B cell (primary cell): ENCODE results near the gene VCPKMT. TPM values are rescaled to one million over a fixed set of nuclear protein-coding genes. Genes with fewer than 3 reads are reported as not detected.

Source experiments
- ATAC-seq: fragments of 200-7000 bp; cut with Tn5 transposase; one replicate; pipeline ENCODE4 v1.10.0; 2021; ENCODE audit warnings: low read depth, mild to moderate bottlenecking, moderate number of reproducible peaks, moderate library complexity
- CTCF ChIA-PET: fragments of 350-600 bp; sonication (Branson Sonifier 250); formaldehyde crosslinking; loops from one replicate; lab custom pipeline; 2021; ENCODE audit warnings: antibody characterized with exemption, inconsistent platforms; lab: Charles Lee
- POLR2A ChIA-PET: fragments of 350-600 bp; sonication (Branson Sonifier 250); formaldehyde crosslinking; loops from one replicate; lab custom pipeline; 2021; ENCODE audit warnings: antibody characterized with exemption; lab: Charles Lee
- DNase-seq: peaks from one replicate; pipeline ENCODE4 v3.0.0; 2013
- H2AFZ ChIP-seq: 2 replicates; pipeline ENCODE4 v1.6.1; 2012; ENCODE audit warnings: mild to moderate bottlenecking, low read depth, low read length; ENCODE audit not compliant: insufficient read depth, poor library complexity, severe bottlenecking
- H3K27ac ChIP-seq, 2 donors: 1 replicate in 1 of 2; 2 replicates in 1 of 2; pipeline ENCODE4 v1.5.1; 2012 to 2013; ENCODE audit warnings: low read length in 2 of 2, mild to moderate bottlenecking in 2 of 2, moderate library complexity in 1 of 2
- H3K27me3 ChIP-seq, 4 experiments: fragments of 200-600 bp in 1 of 4; sonication (generic) in 1 of 4; replicated peaks in 1 of 4; 1 replicate in 2 of 4; 2 replicates in 2 of 4; pipeline versions ENCODE4 v1.6.1 to v1.7.0; 2013 to 2016; ENCODE audit warnings: low read length in 3 of 4, mild to moderate bottlenecking in 2 of 4, mixed read lengths in 1 of 4, moderate library complexity in 1 of 4; ENCODE audit not compliant: insufficient read depth in 4 of 4, control insufficient read depth in 3 of 4; ENCODE audit errors: control extremely low read depth in 1 of 4
- H3K36me3 ChIP-seq, 2 experiments: replicated peaks in 1 of 2; 1 replicate in 1 of 2; 2 replicates in 1 of 2; pipeline versions ENCODE4 v1.6.1 to v1.7.1; 2013; ENCODE audit warnings: low read length in 1 of 2; ENCODE audit not compliant: insufficient read depth in 2 of 2, control insufficient read depth in 1 of 2; ENCODE audit errors: control extremely low read depth in 1 of 2, extremely low read depth in 1 of 2
- H3K4me1 ChIP-seq, 2 donors: fragments of 200-600 bp in 1 of 2; sonication (generic) in 1 of 2; 1 replicate in 1 of 2; 2 replicates in 1 of 2; pipeline versions ENCODE4 v1.5.1 to v1.6.1; 2013 to 2017; ENCODE audit warnings: low read length in 2 of 2; ENCODE audit not compliant: control insufficient read depth in 2 of 2, insufficient read depth in 2 of 2
- H3K4me2 ChIP-seq: replicated peaks from 2 replicates; pipeline ENCODE3; 2012; ENCODE audit warnings: mild to moderate bottlenecking, low read depth, low read length; ENCODE audit not compliant: poor library complexity, severe bottlenecking
- H3K4me3 ChIP-seq, 5 experiments: fragments of 200-600 bp in 1 of 5; sonication (generic) in 1 of 5; 1 replicate in 3 of 5; 2 replicates in 2 of 5; pipeline versions ENCODE4 v1.5.1 to v1.7.0; 2011 to 2016; ENCODE audit warnings: low read length in 4 of 5, mild to moderate bottlenecking in 4 of 5, low read depth in 2 of 5, control low read depth in 1 of 5, moderate library complexity in 1 of 5; ENCODE audit not compliant: insufficient read depth in 1 of 5; ENCODE audit errors: control extremely low read depth in 1 of 5, extremely low read depth in 1 of 5
- H3K79me2 ChIP-seq: fragments of 200-600 bp; sonication (generic); one replicate; pipeline ENCODE4 v1.6.0; 2016; ENCODE audit warnings: low read length; ENCODE audit not compliant: control insufficient read depth, insufficient read depth
- H3K9ac ChIP-seq: fragments of 200-600 bp; sonication (generic); 2 replicates; pipeline ENCODE4 v1.6.1; 2017; ENCODE audit warnings: mild to moderate bottlenecking, low read length, moderate library complexity
- H3K9me3 ChIP-seq, 3 donors: one replicate each; pipeline versions ENCODE4 v1.6.1 to v1.7.1; 2013; ENCODE audit warnings: low read length in 2 of 3; ENCODE audit not compliant: control insufficient read depth in 2 of 3, insufficient read depth in 1 of 3; ENCODE audit errors: control extremely low read depth in 1 of 3
- H4K20me1 ChIP-seq: 2 replicates; pipeline ENCODE4 v1.6.0; 2012; ENCODE audit warnings: mild to moderate bottlenecking, low read length; ENCODE audit not compliant: insufficient read depth, control insufficient read depth, poor library complexity, severe bottlenecking
- H3K27ac Mint-ChIP-seq: one replicate; pipeline ENCODE4 v1.8.0; 2021; ENCODE audit warnings: mixed read lengths
- H3K27me3 Mint-ChIP-seq: one replicate; pipeline ENCODE4 v1.8.0; 2021; ENCODE audit warnings: mixed read lengths
- H3K4me1 Mint-ChIP-seq: one replicate; pipeline ENCODE4 v1.8.0; 2021; ENCODE audit warnings: mixed read lengths
- H3K4me3 Mint-ChIP-seq: one replicate; pipeline ENCODE4 v1.8.0; 2021; ENCODE audit warnings: mixed read lengths
- H3K9me3 Mint-ChIP-seq: one replicate; pipeline ENCODE4 v1.8.0; 2022; ENCODE audit warnings: mixed read lengths; ENCODE audit not compliant: insufficient read depth
- EZH2 ChIP-seq: IDR thresholded peaks from 2 replicates; pipeline ENCODE4 v1.6.1; 2012; ENCODE audit warnings: borderline replicate concordance, low read depth, mild to moderate bottlenecking, moderate library complexity, low read length; ENCODE audit not compliant: insufficient read depth, poor library complexity, severe bottlenecking
- WGBS: methylation state at CpG from one replicate; pipeline ENCODE4 v1.1.5; 2013; ENCODE audit warnings: missing lambda C conversion rate; ENCODE audit not compliant: insufficient coverage; 5-methylcytosine and 5-hydroxymethylcytosine counted together
- intact Hi-C: fragments of 100-400 bp; cut with micrococcal nuclease; formaldehyde crosslinking; loops from one replicate; pipeline ENCODE4 v1.10.0; 2022
- polyA plus RNA-seq: library from polyadenylated mRNA; depleted of rRNA; stranded (reverse); fragments of >200 nt; gene quantifications from 2 replicates; pipeline ENCODE4 v1.2.3, GENCODE V29; 2012
- total RNA-seq, 2 donors: library from RNA; stranded (reverse); fragments of 120-200 nt in 1 of 2; gene quantifications; 1 replicate in 1 of 2; 2 replicates in 1 of 2; pipeline versions ENCODE4 v1.2.3 to v1.2.4, GENCODE V29; 2013 to 2022
- TF ChIP-seq, protein P1 (sequence below): fragments of 200-600 bp; IDR thresholded peaks from one replicate; pipeline ENCODE4 v1.8.0; 2022; ENCODE audit warnings: antibody characterized with exemption, mild to moderate bottlenecking

VCPKMT gene
- total and polyA plus RNA-seq, 2 donors (not counting 1 experiment from before 2014, with no cell fraction given) = 27.1 to 40.3 TPM

DNA sequence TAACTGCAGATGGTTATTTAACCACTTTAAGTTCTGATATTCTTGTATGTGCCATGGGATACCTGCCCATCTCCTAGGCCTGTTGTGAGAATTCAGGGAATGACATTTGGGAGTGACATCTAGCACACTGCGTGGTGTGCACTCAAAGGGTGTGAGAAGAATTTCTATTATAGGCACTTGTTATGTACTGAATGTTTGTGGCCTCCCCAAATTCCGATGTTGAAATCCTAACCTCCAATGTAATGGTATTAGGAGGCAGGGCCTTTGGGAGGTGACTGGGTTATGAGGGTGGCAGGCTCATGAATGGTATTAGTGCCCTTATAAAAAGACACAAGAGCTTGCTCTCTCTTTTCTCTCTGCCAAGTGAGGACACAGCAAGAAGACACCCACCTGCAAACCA lies 27.6 kb downstream of the VCPKMT start:
- ChIA-PET CTCF (interaction anchor here (1.0 to 4.8 kb wide), 7 partner anchors 8 to 235 kb away, joined by 3 to 56 read pairs (median 7); no protein-coding TSS in a partner anchor), POLR2A (interaction anchor here (0.6 to 2.2 kb wide), 4 partner anchors 9 to 226 kb away, joined by 4 to 9 read pairs (median 7); no protein-coding TSS in a partner anchor)
- peaks cover 85% of the 10 kb centered on the region for H3K4me1 Mint-ChIP-seq
- Histone ChIP-seq H3K79me2 (peaks cover 62% of the 10 kb centered on the region), H2AFZ (no peak overlapping the region), H3K27ac (peak overlapping the region; percentile 21 to 100), H3K4me2 (no peak overlapping the region), H4K20me1 (no peaks in the 10 kb centered on the region), H3K4me1 (peaks cover 86 to 91% of the 10 kb centered on the region in 2 donors), H3K9ac (no peak overlapping the region), H3K9me3 (no peaks in the 10 kb centered on the region), H3K27me3 (no peaks in the 10 kb centered on the region), H3K4me3 (no peak overlapping the region), H3K36me3 (peaks cover 0 to 17% of the 10 kb centered on the region in 2 experiments)
- intact Hi-C loops = no loop called here
- no CpG with 5 or more reads among the region's 2 CpGs for WGBS
- no peaks in the 10 kb centered on the region for H3K27me3 Mint-ChIP-seq
- no peak for ATAC-seq
- peak overlapping the region; percentile 2 for H3K4me3 Mint-ChIP-seq
- DNase-seq = no peak
- TF ChIP-seq, protein P1, sequence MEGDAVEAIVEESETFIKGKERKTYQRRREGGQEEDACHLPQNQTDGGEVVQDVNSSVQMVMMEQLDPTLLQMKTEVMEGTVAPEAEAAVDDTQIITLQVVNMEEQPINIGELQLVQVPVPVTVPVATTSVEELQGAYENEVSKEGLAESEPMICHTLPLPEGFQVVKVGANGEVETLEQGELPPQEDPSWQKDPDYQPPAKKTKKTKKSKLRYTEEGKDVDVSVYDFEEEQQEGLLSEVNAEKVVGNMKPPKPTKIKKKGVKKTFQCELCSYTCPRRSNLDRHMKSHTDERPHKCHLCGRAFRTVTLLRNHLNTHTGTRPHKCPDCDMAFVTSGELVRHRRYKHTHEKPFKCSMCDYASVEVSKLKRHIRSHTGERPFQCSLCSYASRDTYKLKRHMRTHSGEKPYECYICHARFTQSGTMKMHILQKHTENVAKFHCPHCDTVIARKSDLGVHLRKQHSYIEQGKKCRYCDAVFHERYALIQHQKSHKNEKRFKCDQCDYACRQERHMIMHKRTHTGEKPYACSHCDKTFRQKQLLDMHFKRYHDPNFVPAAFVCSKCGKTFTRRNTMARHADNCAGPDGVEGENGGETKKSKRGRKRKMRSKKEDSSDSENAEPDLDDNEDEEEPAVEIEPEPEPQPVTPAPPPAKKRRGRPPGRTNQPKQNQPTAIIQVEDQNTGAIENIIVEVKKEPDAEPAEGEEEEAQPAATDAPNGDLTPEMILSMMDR = no peak
- no peak for TF ChIP-seq EZH2
- H3K27ac Mint-ChIP-seq = peak overlapping the region; percentile 97
- no peaks in the 10 kb centered on the region for H3K9me3 Mint-ChIP-seq

DNA sequence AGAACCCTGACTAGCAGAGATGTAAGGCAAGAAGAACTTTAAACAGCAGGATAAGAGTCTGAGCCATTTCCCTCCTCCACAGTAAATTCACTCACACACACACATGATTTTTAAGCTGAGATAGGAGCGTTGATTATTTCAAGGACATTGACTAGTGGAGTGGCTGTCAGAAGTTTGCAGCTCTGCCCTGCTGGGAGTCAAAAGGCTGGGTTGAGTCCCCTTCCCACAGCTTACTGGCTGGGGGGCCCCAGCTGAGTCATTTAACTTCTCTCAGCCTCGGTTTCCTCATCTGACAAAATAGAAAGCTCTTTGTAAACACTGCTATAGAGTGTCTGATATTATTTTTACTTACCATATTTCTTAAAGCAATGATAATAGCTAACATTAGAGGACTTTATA lies 28.3 kb downstream of the VCPKMT start:
- Mint-ChIP-seq H3K4me3 (peak overlapping the region; percentile 79), H3K27ac (peak overlapping the region; percentile 97), H3K27me3 (no peaks in the 10 kb centered on the region), H3K4me1 (peaks cover 87% of the 10 kb centered on the region), H3K9me3 (no peaks in the 10 kb centered on the region)
- Histone ChIP-seq H3K9ac (peak overlapping the region; percentile 29), H3K36me3 (peaks cover 0 to 17% of the 10 kb centered on the region in 2 experiments), H3K4me2 (peak overlapping the region; percentile 68), H2AFZ (no peak overlapping the region), H3K79me2 (peaks cover 56% of the 10 kb centered on the region), H3K27ac (peak overlapping the region; percentile 95 to 100), H3K27me3 (no peaks in the 10 kb centered on the region), H3K4me1 (peaks cover 86 to 91% of the 10 kb centered on the region in 2 donors), H3K4me3 (no peak overlapping the region), H3K9me3 (no peaks in the 10 kb centered on the region), H4K20me1 (no peaks in the 10 kb centered on the region)
- no CpG with 5 or more reads among the region's 2 CpGs for WGBS
- intact Hi-C loops = no loop called here
- no peak for DNase-seq
- ATAC-seq = no peak
- ChIA-PET POLR2A (interaction anchor here (0.6 to 2.2 kb wide), 7 partner anchors 9 to 225 kb away, joined by 3 to 11 read pairs (median 6); no protein-coding TSS in a partner anchor), CTCF (interaction anchor here (1.0 to 4.8 kb wide), 8 partner anchors 8 to 234 kb away, joined by 3 to 56 read pairs (median 8); no protein-coding TSS in a partner anchor)
- TF ChIP-seq, protein P1 = no peak
- TF ChIP-seq EZH2 = no peak
